GM12878 (cell line): Measurements from ENCODE around the gene THBD. TPM values are rescaled to one million over a fixed set of nuclear protein-coding genes. Genes with fewer than 3 reads are reported as not detected.

Experiments used
- ATAC-seq: fragments of 200-7000 bp; cut with Tn5 transposase; 3 replicates; pipeline ENCODE4 v1.9.1; 2020; ENCODE audit warnings: mild to moderate bottlenecking, moderate library complexity
- BruUV-seq: library from RNA; stranded (reverse); fragments of 400-500 nt; replicated peaks from 2 replicates; lab custom pipeline; 2021; lab: Mats Ljungman, UMichigan
- CTCF ChIA-PET: fragments of 300-600 bp; sonication (Branson Sonifier 250); formaldehyde crosslinking; extraction: SDS; loops from one replicate; lab custom pipeline; 2021; ENCODE audit warnings: inconsistent platforms; lab: Yijun Ruan, JAX
- POLR2A ChIA-PET: fragments of 350-600 bp; formaldehyde crosslinking; extraction: SDS; loops from one replicate; lab custom pipeline; 2021; ENCODE audit warnings: inconsistent platforms; lab: Charles Lee
- RAD21 ChIA-PET: fragments of 300-600 bp; sonication (Branson Sonifier 250); formaldehyde crosslinking; loops from one replicate; lab custom pipeline; 2023; ENCODE audit warnings: antibody characterized with exemption; ENCODE audit not compliant: unreplicated experiment; lab: Charles Lee
- SMC1A ChIA-PET: fragments of 300-600 bp; sonication (Branson Sonifier 250); formaldehyde crosslinking; loops from one replicate; lab custom pipeline; 2023; ENCODE audit not compliant: unreplicated experiment, uncharacterized antibody; lab: Charles Lee
- DNase-seq: peaks from one replicate; pipeline ENCODE4 v3.0.0-alpha.2; 2011; ENCODE audit warnings: low read depth, low spot score
- FAIRE-seq: peaks from 3 replicates; lab custom pipeline; 2011; peaks lifted over from hg19 to GRCh38; lab: Jason Lieb, UNC
- H2AFZ ChIP-seq: 2 replicates; pipeline ENCODE4 v1.6.0; 2011; ENCODE audit warnings: low read depth, low read length, control low read depth; ENCODE audit not compliant: control insufficient read depth
- H3K27ac ChIP-seq: 2 replicates; pipeline ENCODE4 v1.5.1; 2011; ENCODE audit warnings: control low read depth; ENCODE audit not compliant: control insufficient read depth, insufficient read depth
- H3K27me3 ChIP-seq, 2 experiments: replicated peaks in 1 of 2; 2 replicates each; pipeline versions ENCODE4 v1.6.0 to v1.6.1; 2011; ENCODE audit warnings: low read length in 1 of 2; ENCODE audit not compliant: control insufficient read depth in 2 of 2, insufficient read depth in 2 of 2
- H3K36me3 ChIP-seq, 2 experiments: 2 replicates each; pipeline ENCODE4 v1.5.1; 2011; ENCODE audit warnings: low read length in 1 of 2; ENCODE audit not compliant: control insufficient read depth in 2 of 2, insufficient read depth in 2 of 2
- H3K4me1 ChIP-seq: 2 replicates; pipeline ENCODE4 v1.6.1; 2011; ENCODE audit warnings: mild to moderate bottlenecking, low read length, moderate library complexity, mixed read lengths; ENCODE audit not compliant: control insufficient read depth, insufficient read depth
- H3K4me2 ChIP-seq: 2 replicates; pipeline ENCODE4 v1.6.0; 2011; ENCODE audit warnings: control low read depth; ENCODE audit not compliant: control insufficient read depth, insufficient read depth
- H3K4me3 ChIP-seq: fragments of 200-600 bp; sonication (generic); 2 replicates; pipeline ENCODE4 v1.5.1; 2016
- H3K79me2 ChIP-seq: 2 replicates; pipeline ENCODE4 v1.6.0; 2011; ENCODE audit warnings: low read length; ENCODE audit not compliant: control insufficient read depth, insufficient read depth
- H3K9ac ChIP-seq: 2 replicates; pipeline ENCODE4 v1.8.0; 2011; ENCODE audit warnings: low read length, control low read depth, mixed read lengths; ENCODE audit not compliant: control insufficient read depth, insufficient read depth
- H3K9me3 ChIP-seq: replicated peaks from 3 replicates; pipeline ENCODE4 v1.5.1; 2011; ENCODE audit warnings: mild to moderate bottlenecking, low read length; ENCODE audit not compliant: control insufficient read depth, insufficient read depth
- H4K20me1 ChIP-seq: 2 replicates; pipeline ENCODE4 v1.6.0; 2011; ENCODE audit not compliant: control insufficient read depth, insufficient read depth
- BRCA1 ChIP-seq: IDR thresholded peaks from 2 replicates; pipeline ENCODE4 v1.6.1; 2011; ENCODE audit warnings: low read depth, low read length, improper control_type of control experiment
- CUX1 ChIP-seq: IDR thresholded peaks from 2 replicates; pipeline ENCODE4 v1.6.1; 2012; ENCODE audit warnings: improper control_type of control experiment, low read depth, low read length; ENCODE audit not compliant: insufficient replicate concordance
- IKZF1 ChIP-seq: fragments of 450-650 bp; conservative IDR thresholded peaks from 2 replicates; pipeline ENCODE4 v1.6.1; 2017; ENCODE audit warnings: antibody characterized with exemption, mild to moderate bottlenecking
- MEF2B ChIP-seq: fragments of 450-650 bp; IDR thresholded peaks from 2 replicates; pipeline ENCODE4 v1.6.1; 2018; ENCODE audit warnings: mild to moderate bottlenecking, moderate library complexity; ENCODE audit not compliant: partially characterized antibody, poor library complexity, severe bottlenecking
- STAT1 ChIP-seq: fragments of 450-650 bp; conservative IDR thresholded peaks from 2 replicates; pipeline ENCODE4 v1.6.1; 2014; ENCODE audit warnings: antibody characterized with exemption, mild to moderate bottlenecking
- USF1 ChIP-seq: IDR thresholded peaks from 2 replicates; pipeline ENCODE4 v1.6.1; 2011; ENCODE audit warnings: borderline replicate concordance, low read depth, mild to moderate bottlenecking, moderate library complexity, mixed read lengths, low read length; ENCODE audit not compliant: insufficient read depth; ENCODE audit errors: extremely low read length
- WGBS: methylation state at CpG from one replicate; pipeline ENCODE4 v1.1.6; 2016; ENCODE audit warnings: low lambda C conversion rate; ENCODE audit not compliant: insufficient replicate concordance, insufficient coverage; ENCODE audit errors: missing lambda C conversion rate; 5-methylcytosine and 5-hydroxymethylcytosine counted together
- in situ Hi-C: fragments of 300-500 bp; cut with MboI; formaldehyde crosslinking; loops from 9 replicates; pipeline ENCODE4 v1.14.3; 2018; ENCODE audit warnings: mixed read lengths
- intact Hi-C: fragments of 100-400 bp; cut with micrococcal nuclease; formaldehyde crosslinking; loops from one replicate; pipeline ENCODE4 v1.14.2; 2022; ENCODE audit not compliant: unreplicated experiment
- polyA plus RNA-seq, 11 experiments: library from polyadenylated mRNA; depleted of rRNA in 4 of 11; unstranded in 6 of 11; stranded (reverse) in 5 of 11; fragments of >200 nt; fragmentation: Nextera tagmentation in 4 of 11; fragmentation: Illumina TruSeq in 1 of 11; extraction: Ambion mirVana in 4 of 11; extraction: Trizol in 1 of 11; gene quantifications; 1 replicate in 1 of 11; 2 replicates in 10 of 11; pipeline versions ENCODE4 v1.2.1 to v1.2.3, GENCODE V29; 2011 to 2016; ENCODE audit warnings: inconsistent platforms in 2 of 11, missing spikeins in 2 of 11, low read depth in 1 of 11
- total RNA-seq, 4 experiments: library from RNA; depleted of rRNA in 3 of 4; stranded (reverse); fragments of >200 nt in 3 of 4; fragmentation: Illumina TruSeq in 1 of 4; extraction: Trizol in 1 of 4; gene quantifications; 2 replicates each; pipeline versions ENCODE4 v1.2.1 to v1.2.3, GENCODE V29; 2013 to 2021

The THBD gene
- total and polyA plus RNA-seq, 10 of the 15 experiments (the other 5 are each of a cell fraction or from before 2014, with no cell fraction given) = not detected

GRCh38 chr20:23095499-23095898 is 46.0 kb upstream of the THBD start:
- intact Hi-C loops (no loop called here), in situ Hi-C loops (no loop called here)
- H3K4me1 ChIP-seq = no peaks in the 10 kb centered on the region
- H3K79me2 ChIP-seq = no peaks in the 10 kb centered on the region
- POLR2A ChIA-PET = interaction anchor here (1.1 to 1.4 kb wide), 3 partner anchors 14 to 30 kb away, joined by 4 read pairs; no protein-coding TSS in a partner anchor
- H3K36me3 ChIP-seq = no peaks in the 10 kb centered on the region
- no peak overlapping the region for H2AFZ ChIP-seq
- RAD21 ChIA-PET = interaction anchor here (0.6 to 3.2 kb wide), 8 partner anchors 9 to 202 kb away, joined by 3 to 20 read pairs (median 3); partner anchors contain the start of gene CD93
- no peak for ATAC-seq
- TF ChIP-seq STAT1 (no peak), CUX1 (no peak), IKZF1 (no peak), USF1 (no peak), MEF2B (no peak), BRCA1 (no peak)
- WGBS = 28% methylated on average over 3 of the region's 3 CpGs
- peaks cover 0 to 6% of the 10 kb centered on the region in 2 experiments; a peak in 1 of 4 replicates for H3K27me3 ChIP-seq
- no peak for DNase-seq
- H3K27ac ChIP-seq = no peak overlapping the region
- H4K20me1 ChIP-seq = no peaks in the 10 kb centered on the region
- SMC1A ChIA-PET = interaction anchor here (0.7 to 4.3 kb wide), 9 partner anchors 12 to 106 kb away, joined by 3 to 52 read pairs (median 4); no protein-coding TSS in a partner anchor
- H3K9ac ChIP-seq = no peak overlapping the region
- CTCF ChIA-PET = interaction anchor here (1.1 to 2.0 kb wide), 9 partner anchors 10 to 106 kb away, joined by 3 to 7 read pairs (median 4); no protein-coding TSS in a partner anchor
- no peak overlapping the region for H3K4me3 ChIP-seq
- FAIRE-seq = no peak
- no TSS peak for BruUV-seq
- no peaks in the 10 kb centered on the region for H3K9me3 ChIP-seq
- H3K4me2 ChIP-seq = no peak overlapping the region
